LNCaP clone FGC (cell line): ENCODE results near the gene SERPINI1.

ENCODE experiments used
- DNase-seq: peaks from one replicate; pipeline ENCODE4 v3.0.0-alpha.2; 2011; ENCODE audit warnings: low read depth
- H3K4me3 ChIP-seq: 2 replicates; pipeline ENCODE4 v1.5.1; 2011; ENCODE audit warnings: mild to moderate bottlenecking, low read depth, low read length, control low read depth
- TF ChIP-seq, protein P1 (sequence below): IDR thresholded peaks from 2 replicates; pipeline ENCODE4 v1.5.1; 2012; ENCODE audit warnings: mild to moderate bottlenecking; ENCODE audit not compliant: control insufficient read depth, insufficient read depth; ENCODE audit errors: extremely low read depth

The SERPINI1 gene

DNA sequence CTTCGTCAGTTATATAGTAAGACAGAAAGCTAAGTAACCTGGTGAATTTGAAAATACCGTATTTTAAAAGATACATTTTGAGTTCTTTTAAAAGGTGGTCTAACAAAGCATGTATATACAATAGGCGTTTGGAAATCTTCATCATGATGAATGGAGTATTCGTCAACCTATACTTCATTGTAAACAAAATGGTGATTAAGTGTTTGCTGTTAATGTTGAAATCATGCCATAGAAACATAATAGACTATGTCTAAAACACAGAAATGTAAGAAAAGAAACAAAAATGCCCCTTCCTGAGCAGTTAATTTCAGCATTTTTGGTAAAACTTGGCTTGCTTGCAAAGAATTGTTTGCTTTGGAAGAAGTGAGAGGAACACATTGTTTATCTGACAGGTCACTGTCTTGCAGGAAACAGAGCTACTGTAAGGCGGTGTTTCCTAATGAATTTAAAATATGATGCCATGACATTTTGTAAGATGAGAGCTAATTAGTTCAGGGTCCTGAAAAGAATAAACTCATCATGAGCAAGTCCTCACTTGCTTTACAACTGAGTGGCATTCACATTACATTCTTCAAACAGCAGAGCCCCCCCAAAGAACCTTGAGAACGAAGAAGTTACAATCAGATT lies 126.7 kb downstream of the SERPINI1 start:
- TF ChIP-seq, protein P1, sequence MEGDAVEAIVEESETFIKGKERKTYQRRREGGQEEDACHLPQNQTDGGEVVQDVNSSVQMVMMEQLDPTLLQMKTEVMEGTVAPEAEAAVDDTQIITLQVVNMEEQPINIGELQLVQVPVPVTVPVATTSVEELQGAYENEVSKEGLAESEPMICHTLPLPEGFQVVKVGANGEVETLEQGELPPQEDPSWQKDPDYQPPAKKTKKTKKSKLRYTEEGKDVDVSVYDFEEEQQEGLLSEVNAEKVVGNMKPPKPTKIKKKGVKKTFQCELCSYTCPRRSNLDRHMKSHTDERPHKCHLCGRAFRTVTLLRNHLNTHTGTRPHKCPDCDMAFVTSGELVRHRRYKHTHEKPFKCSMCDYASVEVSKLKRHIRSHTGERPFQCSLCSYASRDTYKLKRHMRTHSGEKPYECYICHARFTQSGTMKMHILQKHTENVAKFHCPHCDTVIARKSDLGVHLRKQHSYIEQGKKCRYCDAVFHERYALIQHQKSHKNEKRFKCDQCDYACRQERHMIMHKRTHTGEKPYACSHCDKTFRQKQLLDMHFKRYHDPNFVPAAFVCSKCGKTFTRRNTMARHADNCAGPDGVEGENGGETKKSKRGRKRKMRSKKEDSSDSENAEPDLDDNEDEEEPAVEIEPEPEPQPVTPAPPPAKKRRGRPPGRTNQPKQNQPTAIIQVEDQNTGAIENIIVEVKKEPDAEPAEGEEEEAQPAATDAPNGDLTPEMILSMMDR, result no peak
- H3K4me3 ChIP-seq, result no peak overlapping the region
- DNase-seq, result peak; percentile 23

DNA sequence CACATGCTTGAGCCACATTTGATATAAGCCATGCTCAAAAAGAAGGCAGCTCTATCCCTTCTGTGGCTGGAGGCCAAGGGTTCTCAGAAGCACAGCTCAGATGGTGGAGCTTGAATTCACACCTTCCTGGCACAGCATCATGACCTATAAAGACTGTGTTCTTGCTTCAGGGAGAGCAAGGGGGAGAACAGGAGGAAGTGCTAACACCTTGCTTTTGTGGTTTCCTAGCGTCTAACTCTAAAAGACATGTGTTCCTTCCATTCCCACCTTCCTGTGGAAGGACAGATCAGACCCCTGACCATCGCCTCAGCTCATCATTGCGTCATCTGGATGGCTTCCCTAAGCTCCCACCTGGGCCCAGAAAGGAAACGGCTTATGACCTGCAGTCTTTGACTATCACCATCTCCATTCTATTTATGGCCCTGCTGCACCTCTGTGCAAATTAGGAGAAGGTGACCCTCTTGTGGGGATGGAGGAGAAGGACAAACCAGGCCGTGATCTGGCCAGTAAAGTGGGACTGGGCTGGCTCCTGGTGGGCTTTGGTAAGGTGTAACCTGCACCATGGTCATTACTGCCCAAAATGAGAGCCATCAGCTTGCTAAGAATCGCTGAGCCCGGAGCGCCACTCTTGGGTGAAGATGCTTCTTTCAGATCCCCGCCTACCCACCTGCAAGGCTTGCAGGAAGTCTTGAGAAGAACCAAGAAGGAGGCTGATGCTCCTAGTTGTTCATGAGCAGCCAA lies 128.5 kb downstream of the SERPINI1 start:
- DNase-seq, result no peak
- TF ChIP-seq, protein P1, result no peak
- no peak overlapping the region for H3K4me3 ChIP-seq

- H3K4me3 ChIP-seq, result no peak overlapping the region
- no peak for DNase-seq
- TF ChIP-seq, protein P1, result no peak
These were observed 129.0 kb downstream of the SERPINI1 start for GRCh38 chr3:167864552-167864874.

GRCh38 chr3:167866331-167866730 lies 130.8 kb downstream of the SERPINI1 start:
- DNase-seq, result no peak
- H3K4me3 ChIP-seq, result no peak overlapping the region
- TF ChIP-seq, protein P1, result no peak

DNA sequence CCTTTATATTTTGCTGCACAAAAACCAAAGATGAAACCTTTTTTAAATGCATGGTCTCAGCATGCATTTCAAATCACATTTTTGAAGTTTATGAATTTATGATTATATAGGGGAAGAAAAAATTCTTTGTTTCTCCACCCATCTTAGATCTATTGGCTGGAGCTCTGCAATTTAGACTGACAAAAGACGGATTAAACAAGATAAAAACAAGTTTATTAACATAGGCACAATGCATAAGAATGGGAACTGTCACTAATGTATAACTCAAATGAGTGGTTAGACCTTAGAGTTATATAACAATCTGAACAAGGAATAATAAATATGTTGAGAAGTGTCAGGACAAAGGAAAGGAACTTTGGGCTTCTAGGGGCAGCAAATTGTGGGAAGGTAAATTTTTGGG lies 132.5 kb downstream of the SERPINI1 start:
- TF ChIP-seq, protein P1, result no peak
- no peak overlapping the region for H3K4me3 ChIP-seq
- no peak for DNase-seq

- no peak for DNase-seq
- TF ChIP-seq, protein P1, result no peak
- H3K4me3 ChIP-seq, result no peak overlapping the region
These were observed 134.7 kb downstream of the SERPINI1 start for GRCh38 chr3:167870181-167870580.

DNA sequence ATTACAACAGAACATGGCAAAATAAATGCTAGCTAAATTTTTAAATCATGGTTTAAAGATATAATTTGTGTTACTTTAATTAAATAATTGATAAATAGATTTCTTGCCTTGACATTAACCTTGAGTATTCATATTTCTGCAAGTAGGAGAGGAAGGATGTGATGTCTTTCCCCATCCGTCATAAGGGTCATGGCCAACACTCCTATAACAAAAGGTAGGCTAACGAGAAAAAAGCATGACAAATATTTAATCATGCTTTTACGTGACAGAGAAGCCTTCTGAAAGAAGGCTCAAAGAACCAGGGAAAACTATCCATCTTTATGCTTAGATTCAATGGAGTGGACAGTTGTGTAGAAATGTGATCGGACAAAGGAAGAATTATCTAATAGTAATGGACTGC lies 135.2 kb downstream of the SERPINI1 start:
- TF ChIP-seq, protein P1, result no peak
- no peak for DNase-seq
- no peak overlapping the region for H3K4me3 ChIP-seq
